ENCODE results near the gene VSTM2L.

VSTM2L gene

DNA sequence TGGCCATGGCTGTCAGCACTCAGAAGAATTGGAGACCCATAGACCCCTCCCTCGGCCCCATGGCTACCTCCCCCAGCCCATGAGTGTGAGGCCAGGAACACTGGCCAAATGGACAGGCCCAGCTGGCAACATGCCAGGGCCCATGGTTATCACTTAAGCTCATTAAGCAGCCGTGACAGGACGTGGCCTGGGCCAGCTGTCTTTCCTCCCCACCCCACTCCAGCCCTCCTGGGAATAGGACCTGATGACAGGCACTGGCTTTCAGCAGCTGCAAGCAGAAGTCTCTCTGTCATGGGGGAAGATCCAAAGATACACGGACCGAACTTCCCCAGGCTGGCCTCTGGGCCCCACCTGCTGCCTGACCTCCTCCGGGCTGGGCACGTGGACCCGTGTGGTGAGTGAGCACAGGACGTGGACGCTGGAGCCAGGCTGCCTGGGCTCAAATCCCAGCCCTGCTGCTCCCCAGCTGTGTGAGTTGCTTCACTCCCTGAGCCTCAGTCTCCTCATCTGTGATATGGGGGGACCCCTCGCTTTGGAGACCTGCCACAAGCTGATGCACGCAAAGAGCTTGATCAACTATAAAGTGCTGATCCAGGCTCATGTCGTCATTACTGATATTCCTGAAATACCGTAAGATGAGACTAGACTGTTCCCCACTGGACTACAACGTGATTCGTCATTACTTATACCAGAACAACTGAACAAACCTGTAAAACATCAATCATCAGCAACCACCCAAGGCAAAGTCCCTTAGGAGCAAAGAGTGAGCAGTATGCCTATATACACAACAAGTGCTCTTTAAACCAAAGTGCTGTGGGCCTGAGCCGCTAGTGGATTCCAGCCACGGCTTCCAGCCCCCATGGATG is 22.0 kb upstream of the VSTM2L start:
- in situ Hi-C loops (cut with HindIII; ENCODE audit: low pct_ligation_motif_present, low sequenced_read_pairs): no loop called here
- no peak for DNase-seq
- no peak overlapping the region for H3K27ac ChIP-seq

DNA sequence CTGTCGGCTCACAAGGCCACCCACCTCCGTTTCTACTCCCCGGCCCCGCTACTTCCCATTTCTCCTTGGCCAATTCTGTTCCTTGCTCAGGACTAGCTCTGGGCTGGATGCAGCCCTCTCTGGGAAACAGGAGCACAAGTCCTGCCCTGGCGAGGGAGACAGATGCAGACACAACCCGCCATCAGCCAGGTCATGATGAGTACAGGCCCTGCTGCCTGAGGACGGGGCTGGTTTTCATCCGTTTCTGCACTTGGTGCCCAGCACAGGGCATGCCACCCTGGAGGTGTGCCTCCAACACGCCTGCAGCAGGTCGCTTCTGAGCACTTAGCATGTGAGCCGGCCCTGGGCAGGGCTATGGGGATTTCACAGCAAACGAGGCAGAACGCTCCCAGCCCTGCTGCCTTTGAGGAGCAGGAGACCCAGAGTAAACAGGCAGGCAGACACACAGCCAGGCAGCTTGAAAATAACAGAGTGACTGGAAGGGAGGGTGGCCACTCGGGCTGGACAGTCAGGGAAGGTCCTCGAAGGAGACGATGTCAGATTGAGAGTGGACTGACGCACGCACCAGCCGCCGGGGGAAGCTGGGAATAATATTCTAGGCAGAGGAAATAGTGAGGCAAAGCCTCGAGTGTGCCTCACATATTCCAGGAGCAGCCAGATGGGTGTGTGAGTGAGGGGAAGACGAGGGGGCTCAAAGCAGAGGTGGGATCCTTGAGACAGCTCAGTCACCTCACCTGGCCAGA is 21.2 kb upstream of the VSTM2L start:
- no peaks in the 10 kb centered on the region for H3K36me3 ChIP-seq (replicated peaks)
- no peak overlapping the region for H3K27ac ChIP-seq
- DNase-seq: no peak
- in situ Hi-C loops (cut with HindIII; ENCODE audit: low pct_ligation_motif_present, low sequenced_read_pairs): no loop called here
- no peaks in the 10 kb centered on the region for H3K27me3 ChIP-seq (replicated peaks)
- no peak overlapping the region for H3K4me3 ChIP-seq (ENCODE audit: low read depth, low read length)
- TF ChIP-seq, protein P1, sequence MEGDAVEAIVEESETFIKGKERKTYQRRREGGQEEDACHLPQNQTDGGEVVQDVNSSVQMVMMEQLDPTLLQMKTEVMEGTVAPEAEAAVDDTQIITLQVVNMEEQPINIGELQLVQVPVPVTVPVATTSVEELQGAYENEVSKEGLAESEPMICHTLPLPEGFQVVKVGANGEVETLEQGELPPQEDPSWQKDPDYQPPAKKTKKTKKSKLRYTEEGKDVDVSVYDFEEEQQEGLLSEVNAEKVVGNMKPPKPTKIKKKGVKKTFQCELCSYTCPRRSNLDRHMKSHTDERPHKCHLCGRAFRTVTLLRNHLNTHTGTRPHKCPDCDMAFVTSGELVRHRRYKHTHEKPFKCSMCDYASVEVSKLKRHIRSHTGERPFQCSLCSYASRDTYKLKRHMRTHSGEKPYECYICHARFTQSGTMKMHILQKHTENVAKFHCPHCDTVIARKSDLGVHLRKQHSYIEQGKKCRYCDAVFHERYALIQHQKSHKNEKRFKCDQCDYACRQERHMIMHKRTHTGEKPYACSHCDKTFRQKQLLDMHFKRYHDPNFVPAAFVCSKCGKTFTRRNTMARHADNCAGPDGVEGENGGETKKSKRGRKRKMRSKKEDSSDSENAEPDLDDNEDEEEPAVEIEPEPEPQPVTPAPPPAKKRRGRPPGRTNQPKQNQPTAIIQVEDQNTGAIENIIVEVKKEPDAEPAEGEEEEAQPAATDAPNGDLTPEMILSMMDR (IDR thresholded peaks at IDR 0.05; ENCODE audit: low read depth, low read length, missing control alignments): no peak

More for the DNA sequence above, 22.0 kb upstream of the VSTM2L start:
- no peak overlapping the region for H3K4me3 ChIP-seq (ENCODE audit: low read depth, low read length)
- TF ChIP-seq, protein P1 (IDR thresholded peaks at IDR 0.05; ENCODE audit: low read depth, low read length, missing control alignments): no peak
- H3K27me3 ChIP-seq (replicated peaks): no peaks in the 10 kb centered on the region
- H3K36me3 ChIP-seq (replicated peaks): no peaks in the 10 kb centered on the region

DNA sequence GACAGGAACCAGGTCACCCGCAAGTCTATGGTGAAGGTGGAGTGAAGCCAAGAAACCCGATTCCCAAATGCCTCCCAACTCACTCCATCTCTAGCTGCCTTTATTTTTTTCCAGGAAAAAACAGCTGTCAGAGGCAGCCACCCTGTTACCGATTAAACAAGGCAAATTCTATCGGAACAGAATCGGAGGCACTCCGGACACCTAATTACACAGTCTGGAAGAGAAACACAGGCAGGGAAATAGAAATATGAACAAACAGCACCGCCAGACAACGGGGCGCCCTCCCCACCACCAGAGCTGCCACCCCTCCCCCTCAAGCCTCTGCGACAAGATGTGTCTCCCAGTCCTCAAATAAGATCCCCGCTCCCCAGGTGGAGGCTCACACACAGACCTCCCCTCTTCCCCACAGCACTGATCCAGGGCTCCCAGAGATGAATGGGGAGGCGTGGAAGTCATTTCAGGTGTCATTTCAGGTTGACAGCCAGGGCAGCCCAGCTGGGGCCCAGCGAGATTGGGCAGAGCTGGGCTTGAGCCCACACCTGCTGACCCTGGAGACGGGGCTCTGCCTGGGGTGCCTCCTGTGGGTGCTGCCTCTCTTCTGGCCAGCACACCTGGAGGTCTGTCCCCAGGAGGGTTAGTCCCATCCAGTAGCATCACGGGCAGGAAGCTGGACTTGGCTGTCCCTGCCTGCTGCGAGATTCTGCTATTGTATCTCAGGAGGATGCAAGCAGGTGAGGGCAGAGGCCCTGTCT is 19.8 kb upstream of the VSTM2L start:
- no peak overlapping the region for H3K4me3 ChIP-seq (ENCODE audit: low read depth, low read length)
- in situ Hi-C loops (cut with HindIII; ENCODE audit: low pct_ligation_motif_present, low sequenced_read_pairs): no loop called here
- no peak overlapping the region for H3K27ac ChIP-seq
- no peaks in the 10 kb centered on the region for H3K36me3 ChIP-seq (replicated peaks)
- no peaks in the 10 kb centered on the region for H3K27me3 ChIP-seq (replicated peaks)
- no peak for DNase-seq
- TF ChIP-seq, protein P1 (IDR thresholded peaks at IDR 0.05; ENCODE audit: low read depth, low read length, missing control alignments): no peak

DNA sequence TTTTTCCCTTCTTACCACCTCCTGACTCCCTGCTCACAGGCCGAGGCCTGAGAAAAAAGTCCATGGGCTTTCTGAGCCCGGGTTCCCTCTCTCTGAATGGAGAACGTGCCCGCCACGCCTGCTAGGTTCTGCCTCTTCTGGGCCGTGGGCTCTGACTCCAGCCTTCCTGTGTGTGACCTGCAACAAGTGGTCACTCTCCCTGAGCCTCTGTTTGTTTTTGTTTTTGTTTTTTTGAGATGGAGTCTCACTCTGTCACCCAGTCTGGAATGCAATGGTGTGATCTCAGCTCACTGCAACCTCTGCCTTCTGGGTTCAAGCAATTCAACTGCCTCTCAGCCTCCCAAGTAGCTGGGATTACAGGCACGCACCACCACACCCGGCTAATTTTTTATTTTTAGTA is 17.9 kb upstream of the VSTM2L start:
- no peaks in the 10 kb centered on the region for H3K27me3 ChIP-seq (replicated peaks)
- TF ChIP-seq, protein P1 (IDR thresholded peaks at IDR 0.05; ENCODE audit: low read depth, low read length, missing control alignments): no peak
- in situ Hi-C loops (cut with HindIII; ENCODE audit: low pct_ligation_motif_present, low sequenced_read_pairs): no loop called here
- no peak for DNase-seq
- no peak overlapping the region for H3K27ac ChIP-seq
- H3K4me3 ChIP-seq (ENCODE audit: low read depth, low read length): no peak overlapping the region
- H3K36me3 ChIP-seq (replicated peaks): no peaks in the 10 kb centered on the region

DNA sequence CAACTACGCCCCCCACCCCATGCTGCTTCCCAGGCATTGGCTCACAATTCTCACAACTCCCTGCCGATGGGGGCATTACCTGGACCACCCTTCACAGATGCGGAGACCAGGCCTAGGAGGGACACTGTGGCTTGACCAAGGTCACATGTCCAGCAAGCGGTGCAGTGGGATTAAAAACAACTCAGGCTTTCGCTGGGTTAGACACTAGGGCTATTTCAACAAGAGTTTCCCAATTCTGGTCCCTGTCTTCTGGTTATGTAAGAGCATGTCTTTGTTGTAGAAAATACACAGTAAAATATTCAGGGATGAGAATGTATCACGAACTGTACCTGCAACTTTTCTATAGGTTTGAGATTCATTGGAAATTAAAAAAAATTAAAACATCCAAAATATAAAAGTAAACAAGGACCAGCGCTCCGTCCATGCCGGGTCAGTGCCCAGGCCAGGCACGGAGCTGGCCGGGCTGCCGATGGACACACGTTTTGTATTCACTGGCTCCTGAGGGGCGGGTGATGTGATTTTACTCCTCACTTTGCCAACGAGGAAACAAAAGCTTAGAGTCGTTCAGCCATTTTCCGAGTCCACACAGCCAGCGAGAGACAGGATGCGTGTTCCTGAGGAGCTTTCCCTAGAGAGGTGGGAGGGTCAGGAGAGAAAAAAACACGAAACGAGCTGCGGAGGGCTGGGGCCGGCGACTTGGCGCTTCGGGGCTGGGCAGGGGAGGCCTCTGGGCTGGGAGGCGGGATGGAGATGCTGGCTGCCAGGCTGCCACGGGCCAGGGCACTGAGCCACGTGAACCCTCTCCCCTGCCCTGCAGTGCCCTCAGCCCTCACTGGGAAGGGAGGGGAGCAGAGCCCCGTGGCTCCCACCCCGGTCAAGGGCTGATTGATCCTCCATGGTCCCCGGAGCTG is 17.1 kb upstream of the VSTM2L start:
- in situ Hi-C loops (cut with HindIII; ENCODE audit: low pct_ligation_motif_present, low sequenced_read_pairs): no loop called here
- H3K4me3 ChIP-seq (ENCODE audit: low read depth, low read length): no peak overlapping the region

More for the DNA sequence above, 17.1 kb upstream of the VSTM2L start:
- Histone ChIP-seq H3K27ac (no peak overlapping the region), H3K36me3 (replicated peaks) (no peaks in the 10 kb centered on the region), H3K27me3 (replicated peaks) (no peaks in the 10 kb centered on the region)
- DNase-seq: no peak
- TF ChIP-seq, protein P1 (IDR thresholded peaks at IDR 0.05; ENCODE audit: low read depth, low read length, missing control alignments): no peak
